Measurements from ENCODE around the gene MEGF11. TPM values are rescaled to one million over a fixed set of nuclear protein-coding genes. Genes with fewer than 3 reads are reported as not detected.

Gene MEGF11
- total RNA-seq, 1 experiment from 2014 or later: 1.2 TPM

DNA sequence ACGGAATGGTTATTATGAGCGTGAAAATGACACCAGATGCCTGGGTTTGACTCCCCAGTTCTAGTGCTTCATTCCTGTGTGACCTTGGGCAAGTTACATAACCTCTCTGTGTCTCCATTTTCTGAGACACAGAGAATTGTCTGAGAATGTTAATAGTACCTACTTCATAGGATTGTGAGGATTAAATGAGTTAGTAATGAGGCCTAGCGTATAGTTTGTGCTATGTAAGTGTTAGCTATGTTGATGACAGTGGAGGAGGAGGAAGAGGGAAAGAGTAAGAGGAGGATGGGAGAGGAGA is 150.3 kb downstream of the MEGF11 start:
- no peak overlapping the region for H3K14ac ChIP-seq (ENCODE audit: insufficient read depth, low read length)
- no peak overlapping the region for H4K8ac ChIP-seq (replicated peaks; ENCODE audit: insufficient read length, low read depth, low read length)
- H4K20me1 ChIP-seq (ENCODE audit: control insufficient read depth, insufficient read depth, insufficient read length): no peaks in the 10 kb centered on the region
- no CpG with 5 or more reads among the region's 3 CpGs for WGBS (ENCODE audit: extremely low coverage, insufficient read length, low lambda C conversion rate)
- no peaks in the 10 kb centered on the region for H3K79me2 ChIP-seq (ENCODE audit: insufficient read depth, low read length)
- no peak overlapping the region for H2BK5ac ChIP-seq (ENCODE audit: insufficient read length, low read length)
- Mint-ChIP-seq H3K27ac (no peak overlapping the region), H3K27me3 (ENCODE audit: low read depth) (peaks cover 5% of the 10 kb centered on the region; the same call in 1 of the 2 replicates), H3K4me3 (no peak overlapping the region), H3K36me3 (ENCODE audit: insufficient read depth in 1 of 3, low read depth in 3 of 3) (no peaks in the 10 kb centered on the region), H3K9me3 (no peaks in the 10 kb centered on the region), H3K4me1 (peaks cover 39 to 68% of the 10 kb centered on the region in 2 experiments)
- no peak overlapping the region for H3K56ac ChIP-seq (ENCODE audit: insufficient read length, low read depth, low read length)
- H2BK120ac ChIP-seq (ENCODE audit: low read depth, low read length, poor library complexity, severe bottlenecking): no peak overlapping the region
- no peak overlapping the region for H3K27ac ChIP-seq (ENCODE audit: insufficient read length, low read depth, low read length)
- no peak overlapping the region for H3K18ac ChIP-seq (ENCODE audit: insufficient read length, low read depth, low read length)
- no peak for DNase-seq
- no peak overlapping the region for H2BK20ac ChIP-seq (ENCODE audit: low read depth, low read length, poor library complexity, severe bottlenecking)
- H3K9me3 ChIP-seq (ENCODE audit: control insufficient read depth, low read depth, low read length): no peaks in the 10 kb centered on the region
- no peak overlapping the region for H4K5ac ChIP-seq (ENCODE audit: insufficient read length, low read depth, low read length)
- H3T11ph ChIP-seq (ENCODE audit: low read length): no peak overlapping the region
- H2BK12ac ChIP-seq (ENCODE audit: insufficient read length, low read depth, low read length): no peak overlapping the region
- H3K27me3 ChIP-seq (ENCODE audit: insufficient read depth, low read length): no peaks in the 10 kb centered on the region
- no peaks in the 10 kb centered on the region for H3K4me1 ChIP-seq (ENCODE audit: insufficient read depth, low read length)
- no peak overlapping the region for H2BK15ac ChIP-seq (ENCODE audit: low read depth, low read length)
- no peaks in the 10 kb centered on the region for H3K23me2 ChIP-seq (ENCODE audit: insufficient read length, low read depth, low read length, poor library complexity, severe bottlenecking)
- H3K79me1 ChIP-seq (ENCODE audit: insufficient read depth, low read depth, low read length, poor library complexity, severe bottlenecking): no peaks in the 10 kb centered on the region
- H3K23ac ChIP-seq (ENCODE audit: insufficient read length, low read depth, low read length): no peak overlapping the region
- H2AK5ac ChIP-seq (ENCODE audit: insufficient read length, low read length): no peak overlapping the region
- H3K4me2 ChIP-seq (ENCODE audit: insufficient read depth, insufficient read length, low read length): no peak overlapping the region
- no peak overlapping the region for H3K4ac ChIP-seq (ENCODE audit: low read depth, low read length)
- TF ChIP-seq, protein P1, sequence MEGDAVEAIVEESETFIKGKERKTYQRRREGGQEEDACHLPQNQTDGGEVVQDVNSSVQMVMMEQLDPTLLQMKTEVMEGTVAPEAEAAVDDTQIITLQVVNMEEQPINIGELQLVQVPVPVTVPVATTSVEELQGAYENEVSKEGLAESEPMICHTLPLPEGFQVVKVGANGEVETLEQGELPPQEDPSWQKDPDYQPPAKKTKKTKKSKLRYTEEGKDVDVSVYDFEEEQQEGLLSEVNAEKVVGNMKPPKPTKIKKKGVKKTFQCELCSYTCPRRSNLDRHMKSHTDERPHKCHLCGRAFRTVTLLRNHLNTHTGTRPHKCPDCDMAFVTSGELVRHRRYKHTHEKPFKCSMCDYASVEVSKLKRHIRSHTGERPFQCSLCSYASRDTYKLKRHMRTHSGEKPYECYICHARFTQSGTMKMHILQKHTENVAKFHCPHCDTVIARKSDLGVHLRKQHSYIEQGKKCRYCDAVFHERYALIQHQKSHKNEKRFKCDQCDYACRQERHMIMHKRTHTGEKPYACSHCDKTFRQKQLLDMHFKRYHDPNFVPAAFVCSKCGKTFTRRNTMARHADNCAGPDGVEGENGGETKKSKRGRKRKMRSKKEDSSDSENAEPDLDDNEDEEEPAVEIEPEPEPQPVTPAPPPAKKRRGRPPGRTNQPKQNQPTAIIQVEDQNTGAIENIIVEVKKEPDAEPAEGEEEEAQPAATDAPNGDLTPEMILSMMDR (conservative IDR thresholded peaks at IDR 0.05): no peak
- H3K9ac ChIP-seq (ENCODE audit: extremely low read depth, insufficient read length, low read length): no peak overlapping the region
- no peak overlapping the region for H2AFZ ChIP-seq (ENCODE audit: low read length)
- H4K91ac ChIP-seq (ENCODE audit: insufficient read length, low read depth, low read length): no peak overlapping the region
